Bronchial epithelial cell (primary cell): ENCODE measurements around the gene RAI14. TPM values are rescaled to one million over a fixed set of nuclear protein-coding genes. Genes with fewer than 3 reads are reported as not detected.
"Not testable (repeated sequence)": the region's sequence is repeated elsewhere in the genome, so short reads cannot be mapped to it uniquely, and the experiment has no call there.

Experiments used
- DNase-seq: peaks from one replicate; pipeline ENCODE4 v3.0.0-alpha.2; 2010; ENCODE audit warnings: low read depth
- FAIRE-seq: peaks from 2 replicates; lab custom pipeline; 2011; peaks lifted over from hg19 to GRCh38; lab: Jason Lieb, UNC
- H3K27me3 ChIP-seq: 2 replicates; pipeline ENCODE4 v1.5.1; 2011; ENCODE audit warnings: low read length; ENCODE audit not compliant: control insufficient read depth, insufficient read depth
- H3K36me3 ChIP-seq: 2 replicates; pipeline ENCODE4 v1.5.1; 2011; ENCODE audit warnings: low read length; ENCODE audit not compliant: control insufficient read depth, insufficient read depth
- H3K4me3 ChIP-seq: 2 replicates; pipeline ENCODE4 v1.5.1; 2011; ENCODE audit warnings: mild to moderate bottlenecking, low read depth, low read length, control low read depth
- total RNA-seq: library from RNA; depleted of rRNA; stranded (reverse); fragments of >200 nt; gene quantifications from 2 replicates; pipeline ENCODE4 v1.2.1, GENCODE V29; 2014
- TF ChIP-seq, protein P1 (sequence below): IDR thresholded peaks from 2 replicates; pipeline ENCODE4 v1.5.1; 2011; ENCODE audit warnings: mild to moderate bottlenecking, moderate library complexity, low read length, control low read depth, inconsistent platforms; ENCODE audit not compliant: insufficient read depth, severe bottlenecking

Gene RAI14
- total RNA-seq, 1 donor from 2014 or later = 60.0 TPM

- FAIRE-seq (no peak), DNase-seq (no peak)
- TF ChIP-seq, protein P1, sequence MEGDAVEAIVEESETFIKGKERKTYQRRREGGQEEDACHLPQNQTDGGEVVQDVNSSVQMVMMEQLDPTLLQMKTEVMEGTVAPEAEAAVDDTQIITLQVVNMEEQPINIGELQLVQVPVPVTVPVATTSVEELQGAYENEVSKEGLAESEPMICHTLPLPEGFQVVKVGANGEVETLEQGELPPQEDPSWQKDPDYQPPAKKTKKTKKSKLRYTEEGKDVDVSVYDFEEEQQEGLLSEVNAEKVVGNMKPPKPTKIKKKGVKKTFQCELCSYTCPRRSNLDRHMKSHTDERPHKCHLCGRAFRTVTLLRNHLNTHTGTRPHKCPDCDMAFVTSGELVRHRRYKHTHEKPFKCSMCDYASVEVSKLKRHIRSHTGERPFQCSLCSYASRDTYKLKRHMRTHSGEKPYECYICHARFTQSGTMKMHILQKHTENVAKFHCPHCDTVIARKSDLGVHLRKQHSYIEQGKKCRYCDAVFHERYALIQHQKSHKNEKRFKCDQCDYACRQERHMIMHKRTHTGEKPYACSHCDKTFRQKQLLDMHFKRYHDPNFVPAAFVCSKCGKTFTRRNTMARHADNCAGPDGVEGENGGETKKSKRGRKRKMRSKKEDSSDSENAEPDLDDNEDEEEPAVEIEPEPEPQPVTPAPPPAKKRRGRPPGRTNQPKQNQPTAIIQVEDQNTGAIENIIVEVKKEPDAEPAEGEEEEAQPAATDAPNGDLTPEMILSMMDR = no peak
- Histone ChIP-seq H3K36me3 (no peaks in the 10 kb centered on the region), H3K27me3 (no peaks in the 10 kb centered on the region), H3K4me3 (no peak overlapping the region)
These were observed 118.0 kb downstream of the RAI14 start for GRCh38 chr5:34774139-34774538.

- FAIRE-seq, DNase-seq, H3K27me3 ChIP-seq, H3K36me3 ChIP-seq, H3K4me3 ChIP-seq: not testable (repeated sequence)
These were observed 118.5 kb downstream of the RAI14 start for GRCh38 chr5:34774678-34775077.

DNA sequence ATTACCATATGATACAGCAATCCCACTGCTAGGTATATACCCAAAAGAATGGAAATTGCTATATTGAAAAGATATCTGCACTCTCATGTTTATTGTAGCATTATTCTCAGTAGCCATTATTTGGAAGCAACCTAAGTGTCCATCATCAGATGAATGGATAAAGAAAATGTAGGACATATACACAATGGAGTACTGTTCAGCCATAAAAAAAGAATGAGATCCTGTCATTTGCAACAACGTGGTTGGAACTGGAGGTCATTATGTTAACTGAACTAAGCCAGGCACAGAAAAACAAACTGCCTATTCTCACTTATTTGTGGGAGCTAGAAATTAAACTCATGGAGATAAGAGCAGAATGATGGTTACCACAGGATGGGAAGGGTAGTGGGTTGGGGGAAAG lies 119.8 kb downstream of the RAI14 start:
- TF ChIP-seq, protein P1 = no peak
- Histone ChIP-seq H3K4me3 (no peak overlapping the region), H3K36me3 (no peaks in the 10 kb centered on the region), H3K27me3 (no peaks in the 10 kb centered on the region)
- no peak for FAIRE-seq
- no peak for DNase-seq

DNA sequence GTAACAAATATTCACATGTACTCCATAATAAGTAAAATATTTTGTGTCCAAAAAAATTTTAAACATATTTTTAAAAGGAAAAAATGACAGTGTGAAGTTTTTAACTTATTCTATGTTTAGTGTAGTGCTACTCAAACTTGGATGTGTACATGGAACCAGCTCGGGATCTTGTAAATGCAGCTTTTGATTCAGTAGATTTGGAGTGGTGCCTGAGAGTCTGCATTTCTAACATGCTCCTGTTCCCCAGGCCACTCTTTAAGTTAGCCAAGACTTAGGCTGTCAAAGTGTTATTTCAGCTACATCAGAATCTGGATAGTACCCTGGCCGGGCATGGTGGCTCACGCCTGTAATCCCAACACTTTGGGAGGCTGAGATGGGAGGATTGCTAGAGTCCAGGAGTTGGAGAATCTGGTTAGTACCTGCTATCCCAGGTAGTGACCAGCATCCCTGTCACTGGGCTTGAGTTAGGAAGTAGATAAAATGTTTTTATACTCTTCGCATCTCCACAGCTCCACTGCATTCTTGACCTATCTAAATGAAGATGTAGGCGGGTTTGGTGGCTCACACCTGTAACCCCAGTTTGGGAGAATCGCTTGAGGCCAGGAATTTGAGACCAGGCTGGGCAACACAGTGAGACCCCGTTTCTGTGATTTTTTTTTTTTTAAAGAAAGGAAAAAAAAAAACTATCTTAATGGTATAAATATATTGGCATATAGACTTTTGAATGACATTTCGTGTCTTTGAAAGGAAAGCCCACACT lies 122.1 kb downstream of the RAI14 start:
- Histone ChIP-seq H3K4me3 (no peak overlapping the region), H3K27me3 (no peaks in the 10 kb centered on the region), H3K36me3 (no peaks in the 10 kb centered on the region)
- TF ChIP-seq, protein P1 = no peak
- no peak for FAIRE-seq
- DNase-seq = no peak

GRCh38 chr5:34783892-34784291 lies 127.8 kb downstream of the RAI14 start:
- FAIRE-seq, H3K4me3 ChIP-seq, H3K27me3 ChIP-seq, DNase-seq, H3K36me3 ChIP-seq: not testable (repeated sequence)

DNA sequence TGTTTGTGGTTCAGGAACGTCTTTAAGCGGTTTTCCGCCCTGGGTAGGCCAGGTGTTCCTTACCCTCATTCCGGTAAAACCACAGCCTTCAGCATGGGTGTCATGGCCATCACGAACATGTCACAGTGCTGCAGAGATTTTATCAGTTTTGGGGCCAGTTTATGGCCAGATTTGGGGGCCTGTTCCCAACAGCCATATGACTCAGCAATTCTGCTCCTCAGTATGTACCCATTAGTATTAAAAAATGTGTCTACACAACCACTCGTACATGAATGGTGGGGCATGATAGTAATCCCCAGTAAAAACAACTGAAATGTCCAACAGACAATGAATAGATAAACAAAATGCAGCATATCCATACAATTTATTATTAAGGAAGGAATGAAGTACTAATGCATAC lies 130.9 kb downstream of the RAI14 start:
- TF ChIP-seq, protein P1 = no peak
- FAIRE-seq (no peak), DNase-seq (no peak)
- no peak overlapping the region for H3K4me3 ChIP-seq
- no peaks in the 10 kb centered on the region for H3K36me3 ChIP-seq
- H3K27me3 ChIP-seq = no peaks in the 10 kb centered on the region
